Globus pallidus (tissue), 1 donor: Measurements from ENCODE around the gene EXOC3.
"Not testable (repeated sequence)": the region's sequence is repeated elsewhere in the genome, so short reads cannot be mapped to it uniquely, and the experiment has no call there.

ENCODE experiments used
- DNase-seq: peaks from one replicate; pipeline ENCODE4 v3.0.0-alpha.2; 2015; ENCODE audit warnings: low spot score

EXOC3 gene

GRCh38 chr5:442335-443238, at the start of gene EXOC3:
TSS of gene EXOC3 (plus strand) at chr5:443176. CDS start at chr5:446206, 3,030 bp downstream.
- DNase-seq: peak; percentile 56

- no peak for DNase-seq
Observed at GRCh38 chr5:393846-394275, 49.1 kb upstream of the EXOC3 start.

GRCh38 chr5:394671-395155, 48.3 kb upstream of the EXOC3 start:
- DNase-seq: no peak

- DNase-seq: no peak
Observed at GRCh38 chr5:395156-395920, 47.6 kb upstream of the EXOC3 start.

GRCh38 chr5:395921-396530, 47.0 kb upstream of the EXOC3 start:
- DNase-seq: no peak

- no peak for DNase-seq
Observed at GRCh38 chr5:396531-396961, 46.4 kb upstream of the EXOC3 start.

- DNase-seq: not testable (repeated sequence)
Observed at GRCh38 chr5:398141-398474, 44.9 kb upstream of the EXOC3 start.

GRCh38 chr5:398475-399295, 44.3 kb upstream of the EXOC3 start:
- no peak for DNase-seq

- DNase-seq: peak; percentile 13
Observed at GRCh38 chr5:399296-400281, 43.4 kb upstream of the EXOC3 start.

GRCh38 chr5:400282-401145, 42.5 kb upstream of the EXOC3 start:
- DNase-seq: no peak

GRCh38 chr5:401146-402034, 41.6 kb upstream of the EXOC3 start:
- DNase-seq: no peak

- DNase-seq: not testable (repeated sequence)
Observed at GRCh38 chr5:402219-402614, 40.8 kb upstream of the EXOC3 start.

GRCh38 chr5:402615-403359, 40.2 kb upstream of the EXOC3 start:
- no peak for DNase-seq

GRCh38 chr5:403995-404394, 39.0 kb upstream of the EXOC3 start:
- no peak for DNase-seq

GRCh38 chr5:404666-405241, 38.2 kb upstream of the EXOC3 start:
- no peak for DNase-seq

GRCh38 chr5:405421-405820, 37.6 kb upstream of the EXOC3 start:
- no peak for DNase-seq

GRCh38 chr5:406041-406440, 36.9 kb upstream of the EXOC3 start:
- no peak for DNase-seq
